Neural progenitor cell (in vitro differentiated cells): ENCODE data around the gene DPP7.

Experiments
- CTCF ChIP-seq: fragments of 200-600 bp; sonication (generic); IDR thresholded peaks from 2 replicates; pipeline ENCODE4 v1.5.1; 2017; ENCODE audit warnings: antibody characterized with exemption, mild to moderate bottlenecking
- EZH2 ChIP-seq: fragments of 200-600 bp; sonication (generic); IDR thresholded peaks from 2 replicates; pipeline ENCODE4 v1.6.1; 2017; ENCODE audit warnings: antibody characterized with exemption, mild to moderate bottlenecking, moderate library complexity
- EZH2phosphoT487 ChIP-seq: fragments of 200-600 bp; sonication (generic); IDR thresholded peaks from 2 replicates; pipeline ENCODE4 v1.6.1; 2017; ENCODE audit warnings: antibody characterized with exemption

- TF ChIP-seq CTCF: no peak
- TF ChIP-seq EZH2phosphoT487: no peak
- TF ChIP-seq EZH2: no peak
Observed at GRCh38 chr9:137116027-137116507, 1.5 kb upstream of the DPP7 start.
